ENCODE measurements around the gene KDM7A.
"Not testable (repeated sequence)": the region's sequence is repeated elsewhere in the genome, so short reads cannot be mapped to it uniquely, and the experiment has no call there.

The KDM7A gene

DNA sequence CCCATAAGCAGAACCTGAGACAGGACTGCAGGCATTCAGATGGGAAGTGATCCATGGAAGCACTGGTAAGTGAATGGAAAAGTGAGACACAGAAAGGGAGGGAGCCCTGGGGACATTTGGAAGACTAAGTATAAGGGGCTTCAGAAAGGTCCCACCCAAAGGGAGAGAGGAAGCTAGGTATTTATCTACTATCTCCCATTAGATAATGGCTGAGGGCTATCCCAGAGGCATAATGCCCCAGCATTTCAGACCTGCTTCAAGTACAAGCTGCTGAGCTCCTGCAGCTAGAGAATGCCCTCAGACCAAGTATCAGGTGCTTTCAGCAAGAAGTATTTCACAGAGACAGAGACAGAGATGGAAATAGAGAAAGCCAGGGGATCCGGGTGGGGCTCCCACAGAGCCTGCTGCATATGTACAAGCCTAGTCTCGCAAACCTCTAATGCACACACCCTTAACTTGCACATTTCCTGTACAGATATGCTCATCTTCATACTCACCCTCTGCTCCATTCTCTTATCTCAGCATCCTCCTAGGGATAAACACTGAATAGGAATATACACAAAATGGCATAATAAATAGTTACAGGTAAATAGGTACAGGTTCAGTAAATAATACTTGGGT is 20.2 kb downstream of the KDM7A start:
- no peak for DNase-seq

DNA sequence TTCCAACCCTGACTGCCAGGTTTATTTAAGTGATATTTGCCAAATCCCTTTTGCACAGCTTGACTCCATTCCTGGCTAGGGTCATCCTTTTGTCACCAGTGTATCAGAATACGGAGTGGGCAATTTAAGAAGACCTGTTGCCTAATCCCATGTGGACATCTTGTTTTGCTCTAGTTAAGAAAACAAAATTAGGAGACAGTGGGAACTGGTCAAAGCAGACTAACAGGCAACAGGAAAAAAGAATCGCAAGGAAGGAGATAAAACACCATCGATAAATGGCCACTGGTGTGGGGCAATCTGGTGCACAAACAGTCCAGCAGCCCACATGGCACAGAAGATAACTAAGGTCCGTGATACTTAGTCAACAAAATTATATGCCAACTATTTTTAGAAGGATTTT is 21.4 kb downstream of the KDM7A start:
- DNase-seq: no peak

DNA sequence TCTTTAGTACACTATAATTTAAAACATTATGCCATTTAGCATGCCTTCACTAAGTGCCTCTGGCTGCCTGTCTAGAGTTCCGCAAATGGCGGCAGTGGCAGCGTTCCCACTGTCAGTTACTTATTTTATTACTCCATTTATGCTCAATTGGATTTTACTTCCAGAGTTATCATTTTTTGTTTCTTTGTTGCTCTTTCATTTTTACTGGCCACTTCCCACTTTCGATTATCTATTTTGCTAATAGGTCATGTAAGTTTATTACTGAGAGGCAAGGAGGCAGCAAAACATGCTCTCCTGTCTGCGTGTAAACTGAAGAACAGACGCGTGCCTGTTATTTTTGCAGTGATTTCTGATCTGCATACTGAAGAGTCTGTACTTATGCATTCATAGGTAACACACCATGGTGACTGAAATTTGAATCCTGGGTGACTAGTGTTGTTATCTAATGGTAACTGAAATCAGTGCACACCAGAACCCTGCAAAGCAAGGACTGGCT is 23.1 kb downstream of the KDM7A start:
- DNase-seq: no peak

DNA sequence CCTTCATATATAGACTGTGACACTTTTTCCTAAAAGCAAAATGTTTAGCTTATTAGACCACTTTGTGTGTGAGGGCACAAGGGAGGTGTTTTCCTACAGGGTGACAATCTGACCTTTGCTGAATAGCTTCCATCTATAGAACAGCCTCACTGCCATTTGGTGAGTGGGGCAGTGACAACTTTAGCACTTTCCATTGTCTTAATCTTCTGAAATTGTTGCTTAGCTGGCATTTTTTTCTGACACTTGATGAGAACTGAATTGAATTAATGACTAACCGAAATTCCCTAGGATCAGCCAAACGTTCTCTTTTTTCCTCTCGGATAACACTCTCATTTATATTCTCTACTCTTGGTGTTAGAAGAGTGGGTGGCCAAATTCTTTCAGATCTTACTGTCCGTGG is 30.2 kb downstream of the KDM7A start:
- no peak for DNase-seq

DNA sequence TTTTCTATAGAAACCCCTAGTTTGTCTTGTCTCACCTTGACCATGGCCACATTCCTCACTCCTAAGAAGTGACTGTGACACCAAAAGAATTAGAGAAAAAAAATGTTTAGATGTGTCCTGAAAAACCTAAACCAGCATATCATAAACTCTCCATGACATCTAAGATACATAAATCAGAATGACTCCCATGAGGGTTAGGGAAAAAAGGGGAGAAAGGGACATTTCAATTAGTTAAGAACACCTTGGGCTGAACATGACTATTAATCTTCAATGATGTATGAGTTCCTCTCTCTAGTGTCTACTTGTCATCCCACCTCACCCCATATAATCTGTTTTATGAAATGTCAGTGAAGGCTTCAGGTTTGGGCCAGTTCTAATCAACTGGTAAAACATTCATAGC is 31.1 kb downstream of the KDM7A start:
- no peak for DNase-seq

DNA sequence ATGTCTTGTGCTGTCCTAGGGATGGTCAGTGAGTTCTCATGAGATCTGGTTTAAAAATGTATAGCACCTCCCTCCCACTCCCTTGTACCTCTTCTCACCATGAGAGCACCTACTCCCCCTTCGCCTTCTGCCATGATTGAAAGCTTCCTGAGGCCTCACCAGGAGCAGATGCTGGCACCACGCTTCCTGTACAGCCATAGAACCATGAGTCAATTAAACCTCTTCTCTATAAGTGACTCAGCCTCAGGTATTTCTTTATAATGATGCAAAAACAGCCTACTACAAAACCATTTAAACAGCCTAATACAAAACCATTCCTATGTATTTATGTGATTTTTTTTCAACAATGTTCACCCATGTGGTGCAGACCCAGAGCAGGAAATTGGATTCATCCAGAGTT is 32.0 kb downstream of the KDM7A start:
- no peak for DNase-seq

DNA sequence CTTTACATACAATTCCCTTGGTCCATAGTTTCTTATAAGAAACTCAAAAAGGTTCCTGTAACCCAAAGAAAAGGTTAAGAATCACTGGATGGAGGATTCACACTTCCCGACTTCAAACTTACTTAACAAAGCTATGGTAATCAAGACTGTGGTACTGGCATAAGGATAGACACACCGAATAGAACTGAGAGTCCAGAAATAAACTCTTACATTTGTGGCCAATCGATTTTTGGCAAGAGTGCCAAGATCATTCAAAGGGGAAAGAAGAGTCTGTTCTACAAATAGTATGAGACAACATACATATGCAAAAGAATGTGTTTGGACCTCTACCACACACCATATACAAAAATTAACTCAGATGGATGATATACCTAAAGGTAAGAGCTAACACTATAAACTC is 32.8 kb downstream of the KDM7A start:
- no peak for DNase-seq

DNA sequence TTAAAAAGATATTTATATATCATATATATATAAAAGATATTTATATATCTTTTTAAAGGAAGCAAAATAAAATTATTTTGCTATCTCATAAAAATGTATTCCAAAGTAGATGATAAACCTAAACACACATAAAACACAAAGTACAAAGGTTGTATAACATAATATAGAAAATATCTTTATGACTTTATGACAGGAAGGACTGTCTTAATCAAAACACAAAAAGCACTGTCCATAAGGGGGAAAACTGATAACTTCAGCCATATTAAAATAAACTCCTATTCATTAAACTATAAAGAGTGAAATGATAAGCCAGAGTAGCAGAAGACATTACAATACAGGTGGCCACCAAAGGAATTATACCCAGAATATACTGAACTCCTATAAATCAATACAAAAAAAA is 34.8 kb downstream of the KDM7A start:
- DNase-seq: no peak

DNA sequence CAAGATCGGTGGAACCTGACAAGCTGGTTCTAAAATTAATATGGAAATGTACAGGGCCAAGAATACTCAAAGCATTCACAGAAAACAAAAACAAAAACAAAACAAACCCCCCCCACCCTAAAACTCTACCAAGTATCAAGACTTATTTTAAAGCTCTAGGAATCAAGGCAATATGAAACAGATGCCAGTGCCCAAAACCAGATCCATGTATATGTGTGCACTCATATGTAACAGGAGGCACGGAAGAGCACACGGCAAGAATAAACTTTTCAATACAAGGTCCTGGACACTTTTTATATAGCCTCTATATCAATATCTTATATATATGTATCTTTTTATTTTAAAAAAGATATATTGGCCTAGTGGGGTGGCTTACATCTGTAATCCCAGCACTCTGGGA is 35.5 kb downstream of the KDM7A start:
- DNase-seq: no peak

DNA sequence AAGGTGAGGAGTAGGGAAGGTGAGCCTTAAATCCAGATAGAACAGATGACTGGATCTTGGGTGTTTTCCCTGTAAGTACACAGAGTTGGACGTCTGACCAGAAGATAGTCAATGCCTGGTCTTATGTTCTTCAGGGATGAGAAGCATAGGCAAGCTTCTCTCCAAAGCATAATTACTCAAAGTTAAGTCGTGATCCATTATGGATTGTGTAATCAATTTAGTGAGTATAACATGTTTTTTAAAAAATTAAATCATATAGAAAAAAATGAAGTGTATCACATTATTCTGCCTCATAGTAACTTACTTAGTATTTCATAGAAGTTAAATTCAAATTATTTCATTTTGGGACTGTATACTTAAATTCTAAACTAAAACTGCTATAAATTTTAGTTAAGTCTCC is 39.7 kb downstream of the KDM7A start:
- DNase-seq: no peak

DNA sequence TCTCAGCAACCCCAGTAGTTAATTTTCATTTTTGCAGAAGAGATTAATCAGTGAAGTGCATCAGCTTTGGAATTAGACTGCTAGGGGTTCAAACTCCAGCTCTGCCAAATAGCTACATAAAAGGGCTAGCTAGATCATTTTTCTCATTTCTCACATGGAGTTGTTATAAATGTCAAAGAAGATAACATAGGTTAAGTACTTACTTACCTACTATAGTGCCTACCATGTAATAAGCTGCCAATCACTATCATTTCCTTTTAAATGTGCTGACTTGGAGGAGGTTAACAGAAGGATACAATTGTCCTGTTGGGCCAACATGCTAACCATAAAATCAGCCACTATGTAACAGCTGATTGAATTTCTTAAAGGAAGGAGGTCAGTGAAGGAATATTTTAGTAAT is 40.7 kb downstream of the KDM7A start:
- DNase-seq: no peak

DNA sequence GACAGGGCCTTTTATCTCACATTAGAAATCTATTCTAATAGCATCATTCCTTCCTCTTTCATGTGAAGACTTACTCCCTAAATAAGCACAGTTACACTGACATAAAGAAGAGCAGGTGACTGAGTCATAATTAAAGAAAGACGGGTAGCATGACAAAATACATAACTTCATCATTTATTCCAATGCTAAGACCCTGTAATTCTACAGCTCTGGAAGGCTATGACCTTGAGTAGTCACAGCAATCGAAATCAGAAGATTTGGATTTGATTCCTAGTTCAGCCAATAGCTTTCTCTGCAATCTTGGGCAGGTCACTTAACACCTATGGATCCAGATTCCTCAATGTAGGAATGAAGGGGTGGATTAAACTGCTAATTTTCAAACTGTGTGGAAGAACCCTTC is 42.7 kb downstream of the KDM7A start:
- DNase-seq: no peak

DNA sequence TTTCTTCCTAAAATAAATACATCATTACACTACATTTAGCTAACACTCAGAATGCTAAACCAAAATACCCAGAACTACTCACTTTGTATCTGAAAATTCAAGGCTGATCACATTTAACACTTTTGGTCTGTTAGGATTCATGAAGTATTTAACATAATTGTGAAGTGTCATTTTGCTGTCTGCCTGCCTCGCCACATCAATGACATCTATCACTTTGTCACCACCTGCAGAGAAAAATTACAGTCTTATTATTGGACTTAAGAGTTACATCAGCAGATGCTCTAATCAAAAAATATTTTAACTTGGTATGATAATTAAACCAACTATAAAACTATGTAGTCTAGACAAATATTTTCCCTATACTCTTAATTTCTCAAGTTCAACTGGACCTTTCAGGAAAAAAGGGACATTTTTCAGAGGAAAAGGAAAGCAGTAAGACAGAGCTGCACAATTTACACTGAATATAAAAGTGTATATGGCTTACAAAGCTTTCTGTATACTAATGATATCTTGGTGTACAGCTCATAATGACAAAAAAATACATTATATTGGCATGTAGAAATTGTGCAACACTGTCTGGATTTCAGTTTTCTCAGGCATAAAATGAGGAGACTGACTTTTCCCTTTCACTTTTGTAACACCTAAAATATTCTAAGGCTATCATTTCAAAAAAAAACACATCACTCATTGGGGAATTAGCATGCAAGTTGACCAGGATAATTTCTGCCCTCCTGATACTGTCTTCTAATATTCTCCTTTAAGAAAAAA is 49.2 kb downstream of the KDM7A start:
- no peak for DNase-seq

DNA sequence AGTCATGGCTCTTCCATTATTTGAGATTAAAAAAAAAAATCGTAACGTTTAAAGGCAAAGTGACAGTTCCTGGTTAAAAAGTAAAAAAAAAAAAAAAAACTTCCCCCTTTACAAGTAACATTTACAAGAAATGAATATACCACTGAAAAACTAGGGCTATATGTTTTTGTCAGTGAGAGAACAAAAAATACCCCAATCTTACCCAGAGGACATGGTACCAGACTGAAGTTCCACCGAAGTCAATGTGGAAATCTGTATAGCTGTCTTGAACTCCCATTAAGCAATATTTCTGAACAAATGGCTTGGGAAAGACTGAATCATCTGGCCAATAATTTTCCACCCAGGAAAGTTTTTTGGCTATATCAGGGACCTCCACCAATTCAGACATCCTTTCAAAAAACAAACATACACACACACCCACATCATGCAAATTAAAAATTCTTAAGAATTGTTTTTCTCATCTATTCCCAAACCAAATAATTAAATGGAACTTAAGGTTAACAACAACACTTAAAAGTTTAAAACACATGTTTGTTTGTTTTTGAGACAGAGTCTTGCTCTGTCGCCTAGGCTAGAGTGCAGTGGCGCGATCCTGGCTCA is 50.2 kb downstream of the KDM7A start:
- DNase-seq: no peak

DNA sequence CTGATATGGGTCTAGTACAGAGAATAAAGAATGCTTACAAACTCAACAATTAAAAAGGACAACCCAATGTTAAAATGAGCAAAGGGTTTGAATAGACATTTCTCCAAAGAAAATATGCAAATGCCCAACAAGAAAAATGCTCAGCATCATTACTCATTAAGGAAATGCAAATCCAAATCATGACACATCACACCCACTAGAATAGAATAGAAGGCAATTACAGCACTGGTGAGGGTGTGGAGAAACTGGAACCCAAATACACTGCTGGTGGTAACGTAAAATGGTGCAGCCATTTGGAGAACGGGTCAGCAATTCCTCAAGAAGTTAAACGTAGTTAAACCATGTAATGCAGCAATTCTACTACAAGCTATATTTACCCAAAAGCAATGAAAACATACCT is 53.8 kb downstream of the KDM7A start:
- no peak for DNase-seq

DNA sequence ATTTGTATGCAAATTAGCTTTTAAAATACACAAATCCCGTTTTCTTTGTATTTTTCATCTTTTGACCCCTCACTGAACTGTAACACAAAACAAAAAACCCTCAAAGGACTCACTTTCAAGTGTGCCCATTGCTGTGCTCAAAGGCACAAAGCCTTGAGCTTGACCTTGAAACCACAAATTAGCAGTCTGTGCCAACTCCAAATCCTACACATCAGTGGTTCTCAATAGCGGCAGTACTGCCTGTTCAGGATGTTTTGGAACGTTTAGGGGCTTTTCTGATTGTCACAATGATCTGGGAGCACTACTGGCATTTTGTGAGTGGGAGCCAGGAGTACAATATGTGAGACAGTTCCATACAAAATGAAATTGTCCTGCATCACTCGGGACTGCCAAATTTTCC is 55.5 kb downstream of the KDM7A start:
- no peak for DNase-seq

DNA sequence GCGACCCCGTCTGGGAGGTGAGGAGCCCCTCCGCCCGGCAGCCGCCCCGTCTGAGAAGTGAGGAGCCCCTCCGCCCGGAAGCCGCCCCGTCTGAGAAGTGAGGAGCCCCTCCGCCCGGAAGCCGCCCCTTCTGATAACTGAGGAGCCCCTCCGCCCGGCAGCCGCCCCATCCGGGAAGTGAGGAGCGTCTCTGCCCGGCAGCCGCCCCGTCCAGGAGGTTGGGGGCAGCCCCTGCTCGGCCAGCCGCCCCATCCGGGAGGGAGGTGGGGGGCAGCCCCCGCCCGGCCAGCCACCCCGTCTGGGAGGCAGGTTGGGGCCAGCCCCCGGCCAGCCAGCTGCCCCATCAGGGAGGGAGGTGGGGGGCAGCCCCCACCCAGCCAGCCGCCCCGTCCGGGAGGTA is 62.0 kb downstream of the KDM7A start:
- DNase-seq: not testable (repeated sequence)

DNA sequence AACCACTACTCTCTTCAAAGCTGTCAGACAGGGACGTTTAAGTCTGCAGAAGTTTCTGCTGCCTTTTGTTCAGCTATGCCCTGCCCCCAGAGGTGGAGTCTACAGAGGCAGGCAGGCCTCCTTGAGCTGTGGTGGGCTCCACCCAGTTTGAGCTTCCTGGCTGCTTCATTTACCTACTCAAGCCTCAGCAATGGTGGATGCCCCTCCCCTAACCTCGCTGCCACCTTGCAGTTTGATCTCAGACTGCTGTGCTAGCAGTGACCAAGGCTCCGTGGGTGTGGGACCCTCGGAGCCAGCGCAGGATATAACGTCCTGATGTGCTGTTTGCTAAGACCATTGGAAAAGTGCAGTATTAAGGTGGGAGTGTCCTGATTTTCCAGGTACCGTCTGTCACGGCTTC is 68.0 kb downstream of the KDM7A start:
- not testable (repeated sequence) for DNase-seq

DNA sequence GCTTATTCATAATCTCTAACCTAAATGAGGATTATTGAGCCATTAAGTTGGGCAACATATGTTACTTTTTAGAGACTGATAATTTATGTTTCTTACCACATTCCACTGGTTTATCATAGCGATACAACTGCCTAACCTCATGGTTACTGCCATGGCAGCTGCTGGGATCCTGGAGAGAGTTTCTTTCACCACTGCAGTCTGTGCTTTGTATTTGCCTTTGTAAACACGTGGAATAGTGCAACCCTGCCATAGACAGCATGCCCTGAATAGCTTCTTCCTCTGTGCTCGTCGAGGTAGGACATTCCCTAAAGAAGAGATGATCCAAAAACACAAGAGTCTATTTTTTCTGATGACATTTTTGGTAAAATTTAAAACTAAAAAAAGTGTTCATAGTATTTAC is 80.3 kb downstream of the KDM7A start:
- no peak for DNase-seq

DNA sequence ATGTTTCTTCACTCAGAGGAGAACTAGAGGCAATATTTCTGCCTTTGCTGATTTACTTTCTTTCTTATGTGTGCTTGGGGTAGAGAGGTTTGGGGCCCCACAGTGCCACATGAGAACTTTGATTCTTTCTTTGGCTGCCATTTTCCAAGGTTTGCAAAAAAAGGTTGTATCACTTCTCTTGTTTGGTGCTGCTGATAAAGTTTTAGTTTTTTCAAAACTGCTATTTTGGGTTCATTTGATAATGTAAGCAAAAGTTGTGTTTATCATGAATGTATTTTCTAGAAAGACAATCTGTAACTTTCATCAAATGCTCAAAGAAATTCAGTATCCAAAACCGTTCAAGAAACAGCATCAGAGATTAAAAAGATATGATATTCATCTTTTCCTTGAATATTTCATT is 83.4 kb downstream of the KDM7A start:
- DNase-seq: no peak

DNA sequence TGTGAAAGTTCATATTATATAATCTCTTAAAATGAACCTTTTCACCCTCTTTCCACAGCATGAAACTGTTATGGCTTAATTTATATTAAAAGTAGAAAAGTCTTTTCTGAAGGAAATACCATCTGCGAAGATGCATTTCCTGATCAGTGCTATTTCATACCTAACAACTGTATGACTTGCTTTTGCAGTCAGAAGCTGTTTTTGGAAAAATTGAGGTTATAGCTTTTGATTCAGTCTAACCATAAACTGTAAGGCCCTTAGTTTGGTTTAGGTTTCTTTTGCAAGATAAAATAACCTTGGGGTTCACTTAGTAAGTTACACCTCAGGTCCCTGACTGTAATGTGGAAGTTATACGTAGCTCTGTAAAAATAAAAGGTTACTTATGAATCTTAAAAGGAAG is 91.3 kb downstream of the KDM7A start:
- no peak for DNase-seq

DNA sequence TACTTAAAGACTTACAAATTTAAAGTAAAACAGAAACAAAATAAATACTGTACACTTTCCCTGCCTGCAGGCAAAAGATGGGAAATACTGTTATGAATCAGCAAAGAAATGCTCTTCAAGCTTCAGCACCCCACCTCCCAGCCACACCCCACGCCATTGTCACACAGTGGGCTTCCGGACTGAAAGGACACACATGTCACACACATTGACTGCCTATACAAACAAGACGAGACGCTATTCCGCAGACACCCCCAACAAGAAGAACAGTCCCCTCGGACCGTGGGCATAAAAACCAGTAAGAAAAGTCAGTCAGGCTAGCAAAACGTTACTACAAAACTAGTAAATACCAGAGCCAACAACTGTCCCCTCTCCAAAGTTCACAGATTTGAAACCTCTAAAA is 91.8 kb downstream of the KDM7A start:
- peak in 1 of 2 donors; percentile 37 for DNase-seq

DNA sequence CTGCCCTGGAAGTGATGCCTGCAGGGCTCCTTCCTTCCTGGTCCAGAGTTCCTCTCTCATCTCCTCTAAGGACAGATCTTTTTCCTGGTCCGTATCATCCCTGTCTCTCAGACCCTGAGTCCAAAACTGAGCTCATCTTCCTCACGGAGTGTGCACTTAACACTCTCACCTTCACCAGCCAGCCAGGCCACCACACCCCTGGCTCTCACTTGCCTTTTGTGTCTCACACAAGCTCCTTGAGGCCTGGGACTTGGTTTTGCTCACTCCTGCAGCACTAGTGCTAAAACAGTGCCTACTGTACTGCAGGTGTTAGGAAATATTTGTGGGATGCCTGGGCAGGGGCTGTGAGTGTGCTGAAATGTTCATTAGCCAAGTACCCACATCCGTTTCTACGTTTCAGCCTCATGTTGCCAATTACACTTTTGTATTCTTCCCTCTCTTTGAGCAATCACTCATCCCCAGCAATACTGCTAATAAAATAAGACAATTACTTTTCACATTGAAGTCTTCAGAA is 92.6 kb downstream of the KDM7A start:
- peak in 1 of 2 donors; percentile 23 for DNase-seq

DNA sequence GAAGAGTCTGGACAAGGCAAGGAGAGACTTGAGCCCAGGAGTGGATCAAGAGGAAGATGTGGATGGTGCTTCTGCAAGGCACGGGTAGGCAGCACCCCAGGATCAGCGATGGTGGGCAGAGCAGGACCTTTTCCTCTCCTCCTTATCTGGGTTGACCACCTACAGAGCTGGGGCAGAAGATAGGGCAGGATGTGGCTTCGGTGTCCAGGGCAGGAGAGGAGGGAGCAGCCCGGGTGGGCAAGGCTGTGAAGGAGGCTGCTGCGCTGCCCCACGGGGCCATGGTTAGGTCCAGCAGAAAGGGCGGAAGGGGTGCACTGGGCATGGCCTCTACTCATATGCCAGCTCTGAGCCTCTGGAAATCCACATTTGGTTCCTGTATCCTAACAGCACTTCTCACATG is 94.0 kb downstream of the KDM7A start:
- DNase-seq: no peak
